HL-60 (cell line): ENCODE data around the gene MYB.

Experiments used
- POLR2AphosphoS5 ChIP-seq: IDR thresholded peaks from 2 replicates; pipeline ENCODE4 v1.6.1; 2012; ENCODE audit warnings: low read depth
- SPI1 ChIP-seq: IDR thresholded peaks from 2 replicates; pipeline ENCODE4 v1.6.1; 2012; ENCODE audit warnings: low read depth, mild to moderate bottlenecking, borderline replicate concordance
- TF ChIP-seq, protein P1 (sequence below): IDR thresholded peaks from one replicate; pipeline ENCODE4 v1.5.1; 2011; ENCODE audit warnings: low read length, control low read depth, inconsistent platforms; ENCODE audit not compliant: insufficient read depth
- TF ChIP-seq, protein P2 (sequence below): IDR thresholded peaks from 2 replicates; pipeline ENCODE4 v1.6.1; 2012; ENCODE audit warnings: low read depth; ENCODE audit not compliant: insufficient replicate concordance

DNA sequence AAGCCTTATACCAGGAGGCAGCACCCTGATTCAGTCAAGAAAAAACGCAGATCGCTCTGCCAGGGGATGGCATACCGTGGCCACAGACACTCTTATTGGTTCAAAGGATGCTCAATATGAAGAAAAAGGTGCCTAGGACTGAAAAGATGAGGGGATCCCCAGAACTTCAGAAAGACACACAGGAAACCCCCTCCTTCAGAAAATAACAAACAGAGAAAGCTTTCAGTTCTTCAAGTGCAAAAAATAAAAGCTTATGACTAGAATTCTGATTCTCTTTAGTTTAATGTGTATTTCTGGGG is 17.7 kb upstream of the MYB start:
- TF ChIP-seq, protein P1, sequence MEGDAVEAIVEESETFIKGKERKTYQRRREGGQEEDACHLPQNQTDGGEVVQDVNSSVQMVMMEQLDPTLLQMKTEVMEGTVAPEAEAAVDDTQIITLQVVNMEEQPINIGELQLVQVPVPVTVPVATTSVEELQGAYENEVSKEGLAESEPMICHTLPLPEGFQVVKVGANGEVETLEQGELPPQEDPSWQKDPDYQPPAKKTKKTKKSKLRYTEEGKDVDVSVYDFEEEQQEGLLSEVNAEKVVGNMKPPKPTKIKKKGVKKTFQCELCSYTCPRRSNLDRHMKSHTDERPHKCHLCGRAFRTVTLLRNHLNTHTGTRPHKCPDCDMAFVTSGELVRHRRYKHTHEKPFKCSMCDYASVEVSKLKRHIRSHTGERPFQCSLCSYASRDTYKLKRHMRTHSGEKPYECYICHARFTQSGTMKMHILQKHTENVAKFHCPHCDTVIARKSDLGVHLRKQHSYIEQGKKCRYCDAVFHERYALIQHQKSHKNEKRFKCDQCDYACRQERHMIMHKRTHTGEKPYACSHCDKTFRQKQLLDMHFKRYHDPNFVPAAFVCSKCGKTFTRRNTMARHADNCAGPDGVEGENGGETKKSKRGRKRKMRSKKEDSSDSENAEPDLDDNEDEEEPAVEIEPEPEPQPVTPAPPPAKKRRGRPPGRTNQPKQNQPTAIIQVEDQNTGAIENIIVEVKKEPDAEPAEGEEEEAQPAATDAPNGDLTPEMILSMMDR: no peak
- TF ChIP-seq SPI1 (no peak), POLR2AphosphoS5 (no peak)
- TF ChIP-seq, protein P2, sequence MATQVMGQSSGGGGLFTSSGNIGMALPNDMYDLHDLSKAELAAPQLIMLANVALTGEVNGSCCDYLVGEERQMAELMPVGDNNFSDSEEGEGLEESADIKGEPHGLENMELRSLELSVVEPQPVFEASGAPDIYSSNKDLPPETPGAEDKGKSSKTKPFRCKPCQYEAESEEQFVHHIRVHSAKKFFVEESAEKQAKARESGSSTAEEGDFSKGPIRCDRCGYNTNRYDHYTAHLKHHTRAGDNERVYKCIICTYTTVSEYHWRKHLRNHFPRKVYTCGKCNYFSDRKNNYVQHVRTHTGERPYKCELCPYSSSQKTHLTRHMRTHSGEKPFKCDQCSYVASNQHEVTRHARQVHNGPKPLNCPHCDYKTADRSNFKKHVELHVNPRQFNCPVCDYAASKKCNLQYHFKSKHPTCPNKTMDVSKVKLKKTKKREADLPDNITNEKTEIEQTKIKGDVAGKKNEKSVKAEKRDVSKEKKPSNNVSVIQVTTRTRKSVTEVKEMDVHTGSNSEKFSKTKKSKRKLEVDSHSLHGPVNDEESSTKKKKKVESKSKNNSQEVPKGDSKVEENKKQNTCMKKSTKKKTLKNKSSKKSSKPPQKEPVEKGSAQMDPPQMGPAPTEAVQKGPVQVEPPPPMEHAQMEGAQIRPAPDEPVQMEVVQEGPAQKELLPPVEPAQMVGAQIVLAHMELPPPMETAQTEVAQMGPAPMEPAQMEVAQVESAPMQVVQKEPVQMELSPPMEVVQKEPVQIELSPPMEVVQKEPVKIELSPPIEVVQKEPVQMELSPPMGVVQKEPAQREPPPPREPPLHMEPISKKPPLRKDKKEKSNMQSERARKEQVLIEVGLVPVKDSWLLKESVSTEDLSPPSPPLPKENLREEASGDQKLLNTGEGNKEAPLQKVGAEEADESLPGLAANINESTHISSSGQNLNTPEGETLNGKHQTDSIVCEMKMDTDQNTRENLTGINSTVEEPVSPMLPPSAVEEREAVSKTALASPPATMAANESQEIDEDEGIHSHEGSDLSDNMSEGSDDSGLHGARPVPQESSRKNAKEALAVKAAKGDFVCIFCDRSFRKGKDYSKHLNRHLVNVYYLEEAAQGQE: no peak
